C4-2B (cell line): ENCODE measurements around the gene DUS2.
A peak's percentile ranks its signal among the peaks of the same experiment; 100 is the strongest.

Source experiments
- ZFX ChIP-seq: fragments of 450-650 bp; IDR thresholded peaks from 2 replicates; pipeline ENCODE4 v1.6.1; 2017
- TF ChIP-seq, protein P1 (sequence below): fragments of 450-650 bp; conservative IDR thresholded peaks from 2 replicates; pipeline ENCODE4 v1.5.1; 2017; ENCODE audit warnings: mild to moderate bottlenecking

DNA sequence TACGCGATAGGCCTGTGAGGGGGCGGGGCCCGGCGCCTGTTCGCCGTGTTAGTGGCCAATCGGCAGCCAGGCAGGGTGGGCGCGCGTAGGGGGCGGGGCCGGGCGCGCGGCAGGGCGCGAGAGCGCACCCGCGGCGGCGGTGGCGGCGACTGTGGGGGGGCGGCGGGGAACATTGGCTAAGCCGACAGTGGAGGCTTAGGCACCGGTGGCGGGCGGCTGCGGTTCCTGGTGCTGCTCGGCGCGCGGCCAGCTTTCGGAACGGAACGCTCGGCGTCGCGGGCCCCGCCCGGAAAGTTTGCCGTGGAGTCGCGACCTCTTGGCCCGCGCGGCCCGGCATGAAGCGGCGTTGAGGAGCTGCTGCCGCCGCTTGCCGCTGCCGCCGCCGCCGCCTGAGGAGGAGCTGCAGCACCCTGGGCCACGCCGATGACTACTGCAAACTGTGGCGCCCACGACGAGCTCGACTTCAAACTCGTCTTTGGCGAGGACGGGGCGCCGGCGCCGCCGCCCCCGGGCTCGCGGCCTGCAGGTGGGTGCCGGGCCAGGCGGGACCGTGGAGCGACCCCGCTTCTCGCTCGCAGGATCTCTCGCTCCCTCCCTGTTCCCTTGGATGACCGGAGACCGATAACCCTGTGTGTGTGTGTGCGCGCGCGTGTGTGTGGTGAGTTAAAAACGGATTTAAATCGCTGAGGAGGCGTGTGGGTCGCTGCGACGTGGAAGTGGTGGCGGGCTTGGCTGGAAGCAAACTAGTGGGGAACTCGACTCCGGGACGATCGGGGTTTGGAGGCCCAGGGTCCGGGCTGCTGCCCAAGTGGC is 62.4 kb downstream of the DUS2 start, which contains the start of gene NFATC3:
- TF ChIP-seq, protein P1, sequence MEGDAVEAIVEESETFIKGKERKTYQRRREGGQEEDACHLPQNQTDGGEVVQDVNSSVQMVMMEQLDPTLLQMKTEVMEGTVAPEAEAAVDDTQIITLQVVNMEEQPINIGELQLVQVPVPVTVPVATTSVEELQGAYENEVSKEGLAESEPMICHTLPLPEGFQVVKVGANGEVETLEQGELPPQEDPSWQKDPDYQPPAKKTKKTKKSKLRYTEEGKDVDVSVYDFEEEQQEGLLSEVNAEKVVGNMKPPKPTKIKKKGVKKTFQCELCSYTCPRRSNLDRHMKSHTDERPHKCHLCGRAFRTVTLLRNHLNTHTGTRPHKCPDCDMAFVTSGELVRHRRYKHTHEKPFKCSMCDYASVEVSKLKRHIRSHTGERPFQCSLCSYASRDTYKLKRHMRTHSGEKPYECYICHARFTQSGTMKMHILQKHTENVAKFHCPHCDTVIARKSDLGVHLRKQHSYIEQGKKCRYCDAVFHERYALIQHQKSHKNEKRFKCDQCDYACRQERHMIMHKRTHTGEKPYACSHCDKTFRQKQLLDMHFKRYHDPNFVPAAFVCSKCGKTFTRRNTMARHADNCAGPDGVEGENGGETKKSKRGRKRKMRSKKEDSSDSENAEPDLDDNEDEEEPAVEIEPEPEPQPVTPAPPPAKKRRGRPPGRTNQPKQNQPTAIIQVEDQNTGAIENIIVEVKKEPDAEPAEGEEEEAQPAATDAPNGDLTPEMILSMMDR: no peak
- peak; percentile 88 for TF ChIP-seq ZFX
